Measurements from ENCODE around the gene B9D2.

The B9D2 gene

DNA sequence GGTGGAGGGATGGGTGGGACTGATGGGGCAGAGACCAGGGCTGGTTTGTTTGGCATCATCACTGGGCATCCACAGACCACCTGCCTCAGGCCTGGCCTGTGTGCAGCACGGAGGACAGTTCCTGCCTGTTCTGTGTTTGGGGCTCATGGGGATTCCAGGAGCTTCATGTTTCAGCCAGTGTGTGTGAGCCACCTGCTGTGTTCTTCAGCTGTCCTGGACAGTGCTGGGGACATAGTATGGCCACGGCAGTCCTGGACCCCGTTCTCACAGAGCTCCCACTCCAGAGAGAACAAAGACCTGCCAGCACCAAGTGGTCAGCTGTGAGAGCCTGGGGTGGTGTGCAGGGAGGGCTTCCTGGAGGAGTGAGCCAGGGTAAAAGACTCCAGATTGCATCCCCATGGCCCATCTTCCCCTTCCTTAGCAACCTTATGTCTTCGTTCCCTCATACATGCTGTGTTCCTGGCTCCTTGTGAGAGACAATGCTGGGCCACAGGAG lies 55.9 kb downstream of the B9D2 start:
- DNase-seq, result no peak

DNA sequence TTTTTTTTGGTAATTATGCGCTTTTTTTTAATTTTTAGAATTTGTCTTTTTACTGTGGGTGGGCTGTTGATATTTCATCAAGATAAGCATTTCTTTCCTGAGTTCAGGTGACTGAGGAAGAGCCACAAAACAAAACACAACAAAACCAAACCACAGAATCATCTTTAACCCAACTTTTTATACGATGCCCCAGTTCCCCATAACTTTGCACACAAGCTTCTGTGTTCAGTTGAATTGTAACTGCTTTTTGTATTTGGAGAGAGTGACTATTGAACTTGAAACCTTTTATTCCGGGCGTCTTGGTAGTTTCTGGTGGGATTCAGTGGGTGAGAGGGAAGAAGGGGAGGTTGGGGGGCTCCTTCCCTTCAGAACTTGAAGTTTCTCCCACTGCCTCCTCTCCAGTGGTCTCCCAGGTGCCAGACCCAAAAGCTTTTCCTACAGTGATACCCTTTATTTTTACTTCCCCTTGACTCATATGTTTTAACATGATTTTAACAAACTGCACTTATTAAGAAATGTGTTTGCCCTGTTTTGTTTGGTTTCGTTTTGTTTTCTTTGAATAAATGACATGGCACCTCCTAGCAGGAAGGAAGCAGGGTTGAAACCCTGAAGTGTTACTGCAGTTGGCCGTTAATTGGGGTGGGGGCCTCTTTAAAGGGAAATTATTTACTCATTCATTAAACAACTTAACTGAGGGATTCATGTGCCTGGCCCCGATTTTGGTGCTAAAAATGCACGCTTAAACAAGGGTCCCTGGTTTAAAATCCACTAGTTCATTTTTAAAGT lies 56.7 kb downstream of the B9D2 start:
- no peak for DNase-seq

DNA sequence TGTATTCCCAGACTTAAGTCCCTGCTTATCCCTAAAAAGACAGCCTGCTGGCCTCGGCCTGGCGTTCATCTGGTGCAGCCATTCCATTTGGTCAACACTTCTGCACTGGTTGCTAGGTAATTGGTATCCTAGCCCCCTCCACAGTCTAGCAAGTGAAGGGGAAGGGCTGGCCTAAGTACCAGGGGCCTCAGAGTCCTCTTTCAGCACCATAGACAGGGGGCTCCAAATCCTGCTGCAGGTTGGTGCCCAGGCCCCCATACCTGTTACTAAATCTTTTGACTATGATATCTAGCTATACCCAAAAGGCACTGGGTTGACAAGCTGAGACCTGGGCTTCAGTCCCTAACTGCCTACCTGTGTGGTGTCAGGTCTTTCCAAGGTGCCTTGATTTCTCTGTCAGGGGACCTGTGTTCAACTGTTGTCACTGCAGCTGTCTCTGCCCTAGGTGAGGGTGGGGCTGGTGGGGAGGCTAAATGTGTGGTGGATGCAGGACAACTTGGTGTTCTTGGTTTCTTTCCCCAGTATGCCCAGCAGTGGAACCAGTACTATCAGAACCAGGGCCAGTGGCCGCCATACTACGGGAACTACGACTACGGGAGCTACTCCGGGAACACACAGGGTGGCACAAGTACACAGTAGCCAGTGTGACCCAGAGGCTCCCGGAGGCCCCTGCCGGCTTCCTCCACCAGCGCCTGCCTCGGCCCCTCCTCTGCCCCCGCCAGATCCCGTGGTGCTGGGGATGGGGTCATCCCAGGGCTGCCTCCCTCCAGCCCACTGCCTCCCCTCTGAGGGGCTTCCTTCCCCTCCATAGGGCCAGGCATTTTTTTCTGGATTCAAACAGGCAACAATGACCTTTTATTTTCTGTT lies 57.8 kb downstream of the B9D2 start:
- DNase-seq, result no peak

DNA sequence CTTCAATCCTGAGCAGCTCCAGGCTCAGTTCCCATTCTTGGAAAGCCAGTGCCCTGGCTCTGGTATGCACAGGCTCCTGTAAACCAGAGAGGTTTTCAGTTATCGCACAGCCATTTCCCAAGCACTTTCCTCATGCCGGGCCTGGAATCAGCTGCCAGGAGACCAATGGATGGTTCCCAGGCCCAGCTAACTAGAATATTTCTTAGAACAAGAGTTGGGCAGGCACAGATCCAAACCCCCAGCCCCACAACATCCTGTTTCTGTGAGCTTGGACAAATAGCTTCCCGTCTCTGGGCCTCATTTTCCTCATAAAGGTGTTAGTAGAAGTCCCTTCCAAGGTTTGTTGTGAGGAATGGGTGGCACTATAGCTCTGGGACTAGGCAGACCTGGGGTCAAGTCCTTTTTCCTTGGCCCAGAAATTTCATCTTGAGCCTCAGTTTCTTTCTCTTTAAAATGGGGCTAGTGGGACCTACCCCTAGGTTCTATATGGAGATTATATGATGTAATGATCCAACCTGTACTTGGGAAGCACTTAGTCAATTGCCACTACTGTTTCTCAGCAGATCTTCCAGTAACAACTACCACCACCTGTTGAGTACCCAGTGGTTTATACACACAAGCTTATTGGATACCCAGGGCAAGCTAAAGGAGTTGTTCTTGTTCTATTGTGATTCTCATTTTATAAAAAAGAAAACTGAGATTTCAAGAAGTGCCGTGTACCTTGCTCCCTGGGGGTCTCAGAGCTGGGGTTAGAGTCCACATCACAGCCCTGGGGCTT lies 59.1 kb downstream of the B9D2 start:
- DNase-seq, result no peak
